Thyroid gland (tissue), 4 donors: ENCODE results near the gene RFX4. TPM values are rescaled to one million over a fixed set of nuclear protein-coding genes. Genes with fewer than 3 reads are reported as not detected.

ENCODE experiments used
- DNase-seq, 2 donors: peaks; one replicate each; pipeline ENCODE4 v3.0.0-alpha.2; 2019
- H3K27ac ChIP-seq, 3 donors: fragments of 200-600 bp; sonication (generic); 1 replicate in 2 of 3; 2 replicates in 1 of 3; pipeline ENCODE4 v1.5.1; 2016 to 2019; ENCODE audit warnings: mild to moderate bottlenecking in 1 of 3, moderate library complexity in 1 of 3
- H3K27me3 ChIP-seq: fragments of 200-600 bp; sonication (generic); one replicate; pipeline ENCODE4 v1.5.1; 2019
- H3K36me3 ChIP-seq, 2 donors: fragments of 200-600 bp; sonication (generic); one replicate each; pipeline ENCODE4 v1.5.1; 2016 to 2019
- H3K4me1 ChIP-seq, 2 donors: fragments of 200-600 bp; sonication (generic); one replicate each; pipeline ENCODE4 v1.5.1; 2017 to 2019
- H3K4me3 ChIP-seq, 3 donors: fragments of 200-600 bp; sonication (generic); replicated peaks in 1 of 3; 1 replicate in 2 of 3; 2 replicates in 1 of 3; pipeline ENCODE4 v1.5.1; 2016; ENCODE audit warnings: mild to moderate bottlenecking in 1 of 3
- H3K9me3 ChIP-seq: fragments of 200-600 bp; sonication (generic); one replicate; pipeline ENCODE4 v1.5.1; 2017
- CTCF ChIP-seq, 6 experiments: fragments of 200-600 bp in 3 of 6; fragments of 450-650 bp in 3 of 6; sonication (generic) in 3 of 6; IDR thresholded peaks; one replicate each; pipeline ENCODE4 v1.5.1; 2016 to 2019; ENCODE audit warnings: antibody characterized with exemption in 6 of 6, mild to moderate bottlenecking in 2 of 6, inconsistent platforms in 1 of 6, moderate library complexity in 1 of 6
- POLR2A ChIP-seq, 2 donors: fragments of 450-650 bp; IDR thresholded peaks; one replicate each; pipeline ENCODE4 v1.6.1; 2017; ENCODE audit warnings: antibody characterized with exemption in 2 of 2, mild to moderate bottlenecking in 2 of 2, moderate library complexity in 1 of 2
- WGBS, 2 donors: methylation state at CpG; one replicate each; pipeline ENCODE4 v1.1.5; 2017; 5-methylcytosine and 5-hydroxymethylcytosine counted together
- intact Hi-C: fragments of 100-400 bp; cut with DNase I; formaldehyde crosslinking; loops from one replicate; pipeline ENCODE4 v1.15.1; 2023
- total RNA-seq, 4 donors: library from RNA; depleted of rRNA; stranded (reverse); fragments of >200 nt; gene quantifications; one replicate each; pipeline ENCODE4 v1.2.3, GENCODE V29; 2016

The RFX4 gene
- total RNA-seq, 4 donors from 2014 or later = 0.27 to 0.45 TPM; not detected in 2

DNA sequence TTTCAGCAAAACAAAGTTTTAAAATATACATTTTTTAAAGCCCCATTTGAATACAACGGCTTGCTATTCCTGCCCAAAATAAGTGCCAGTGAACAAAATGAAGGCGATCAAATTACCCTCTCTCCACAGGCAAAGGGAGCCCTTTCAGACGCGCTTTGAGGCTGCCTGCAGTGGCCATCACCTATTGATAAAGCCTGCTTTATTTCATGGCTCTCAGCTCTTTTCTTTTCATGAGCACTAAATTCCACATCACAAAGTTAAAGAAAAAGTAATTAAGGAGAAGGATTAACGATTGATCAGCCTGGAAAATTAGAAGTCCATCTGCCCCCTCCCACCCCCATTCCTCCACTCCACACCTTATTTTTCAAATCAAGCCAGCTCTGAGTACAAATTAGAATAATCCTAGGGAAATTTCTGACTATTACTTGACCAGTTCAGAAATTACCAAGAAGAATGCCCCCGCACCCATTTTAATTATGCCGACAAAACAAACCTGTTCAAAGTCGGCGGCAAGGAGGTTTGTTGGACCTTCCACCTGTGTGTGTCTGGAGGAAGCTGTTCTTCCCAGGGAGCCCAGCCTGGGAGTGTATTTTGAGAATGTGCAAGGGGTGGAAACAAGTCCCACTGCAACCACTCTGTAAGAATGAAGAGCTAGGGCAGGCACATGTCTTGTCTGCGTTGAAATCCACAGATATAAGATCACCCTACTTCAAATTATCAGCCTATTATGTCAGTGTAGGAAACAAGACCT is 127.5 kb downstream of the RFX4 start:
- intact Hi-C loops = no loop called here
- no peak overlapping the region for H3K4me3 ChIP-seq

GRCh38 chr12:106711316-106711715 is 128.5 kb downstream of the RFX4 start:
- intact Hi-C loops = no loop called here
- Histone ChIP-seq H3K4me1 (peaks cover 20% of the 10 kb centered on the region in 2 donors), H3K27ac (no peak overlapping the region), H3K27me3 (no peaks in the 10 kb centered on the region), H3K9me3 (no peaks in the 10 kb centered on the region), H3K36me3 (no peaks in the 10 kb centered on the region), H3K4me3 (no peak overlapping the region)
- 84 to 92% methylated on average over 3 of the region's 3 CpGs for WGBS, 2 donors
- TF ChIP-seq POLR2A (IDR thresholded peaks at IDR 0.05) (no peak), CTCF (IDR thresholded peaks at IDR 0.05) (no peak)
- no peak for DNase-seq

More for the DNA sequence above, 127.5 kb downstream of the RFX4 start:
- no peaks in the 10 kb centered on the region for H3K9me3 ChIP-seq
- H3K4me1 ChIP-seq = peaks cover 20% of the 10 kb centered on the region in 2 donors
- DNase-seq = no peak
- peak overlapping the region in 2 of 3 donors; percentile 59 to 87 for H3K27ac ChIP-seq
- H3K27me3 ChIP-seq = no peaks in the 10 kb centered on the region
- WGBS, 2 donors = 62 to 64% methylated on average over 10 of the region's 10 CpGs
- TF ChIP-seq POLR2A (IDR thresholded peaks at IDR 0.05) = no peak
- no peak for TF ChIP-seq CTCF (IDR thresholded peaks at IDR 0.05)
- H3K36me3 ChIP-seq = no peaks in the 10 kb centered on the region

DNA sequence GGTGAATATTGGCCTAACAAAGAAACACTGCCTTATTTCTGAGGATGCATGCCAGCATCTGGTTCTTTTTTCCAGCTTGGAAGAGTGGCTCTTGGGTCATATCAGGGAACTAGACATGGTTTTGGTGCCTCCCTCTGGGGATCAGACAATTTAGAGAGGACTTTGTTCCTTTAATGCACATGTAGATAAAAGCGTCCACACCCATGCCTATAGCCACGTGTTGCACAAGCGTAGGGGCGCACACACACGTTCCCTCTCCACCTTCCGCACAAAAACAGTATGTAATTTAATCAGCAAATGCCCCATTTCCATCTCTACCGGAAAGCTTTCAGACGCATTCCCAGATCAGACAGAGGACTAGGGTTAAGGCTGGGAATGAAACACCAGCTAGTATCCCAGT is 130.0 kb downstream of the RFX4 start:
- H3K4me3 ChIP-seq = no peak overlapping the region
- TF ChIP-seq CTCF (IDR thresholded peaks at IDR 0.05) = no peak
- TF ChIP-seq POLR2A (IDR thresholded peaks at IDR 0.05) = no peak
- no peaks in the 10 kb centered on the region for H3K36me3 ChIP-seq
- H3K27me3 ChIP-seq = no peaks in the 10 kb centered on the region
- H3K9me3 ChIP-seq = no peaks in the 10 kb centered on the region
- DNase-seq = no peak
- H3K4me1 ChIP-seq = peaks cover 20% of the 10 kb centered on the region in 2 donors
- H3K27ac ChIP-seq = no peak overlapping the region
- WGBS, 2 donors = 96 to 97% methylated on average over 8 of the region's 8 CpGs
- intact Hi-C loops = no loop called here

GRCh38 chr12:106714926-106715325 is 132.1 kb downstream of the RFX4 start:
- TF ChIP-seq CTCF (IDR thresholded peaks at IDR 0.05) (no peak), POLR2A (IDR thresholded peaks at IDR 0.05) (no peak)
- no peak for DNase-seq
- intact Hi-C loops = no loop called here
- Histone ChIP-seq H3K4me3 (no peak overlapping the region), H3K9me3 (no peaks in the 10 kb centered on the region), H3K36me3 (no peaks in the 10 kb centered on the region), H3K4me1 (peaks cover 8 to 10% of the 10 kb centered on the region in 2 donors), H3K27ac (no peak overlapping the region), H3K27me3 (no peaks in the 10 kb centered on the region)
- WGBS, 2 donors = 94% methylated on average over 3 of the region's 3 CpGs

DNA sequence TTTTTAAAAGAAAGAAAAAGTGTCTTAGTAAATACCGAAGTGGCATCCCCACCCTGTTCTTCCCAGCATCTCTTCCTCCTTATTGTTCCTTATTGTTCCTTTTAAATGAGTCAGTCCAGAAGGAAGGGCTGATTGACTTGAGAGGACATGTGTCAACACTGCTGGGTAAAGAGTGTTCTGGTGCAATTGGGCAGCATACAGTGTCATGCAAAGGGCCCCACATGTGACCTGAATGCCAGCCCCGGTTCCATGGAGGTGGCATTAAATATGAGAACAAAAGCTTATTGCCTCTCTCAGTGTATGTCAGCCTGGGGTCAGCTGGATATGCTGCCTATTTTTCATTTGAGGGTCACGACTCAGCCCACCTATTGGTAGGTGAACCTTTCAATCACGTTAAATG is 132.8 kb downstream of the RFX4 start:
- Histone ChIP-seq H3K27ac (no peak overlapping the region), H3K36me3 (no peaks in the 10 kb centered on the region), H3K9me3 (no peaks in the 10 kb centered on the region), H3K27me3 (no peaks in the 10 kb centered on the region), H3K4me3 (no peak overlapping the region), H3K4me1 (peaks cover 6 to 9% of the 10 kb centered on the region in 2 donors)
- DNase-seq = no peak
- WGBS, 2 donors = 89 to 93% methylated on average over 4 of the region's 4 CpGs
- intact Hi-C loops = no loop called here
- TF ChIP-seq CTCF (IDR thresholded peaks at IDR 0.05) = no peak
- TF ChIP-seq POLR2A (IDR thresholded peaks at IDR 0.05) = no peak
